Natural killer cell (primary cell): ENCODE data around the gene CIB2. TPM values are rescaled to one million over a fixed set of nuclear protein-coding genes. Genes with fewer than 3 reads are reported as not detected.

ENCODE experiments used
- ATAC-seq, 3 donors: fragments of 150-1000 bp in 2 of 3; fragments of 200-7000 bp in 1 of 3; cut with Tn5 transposase; 1 replicate in 1 of 3; 2 replicates in 2 of 3; pipeline ENCODE4 v1.10.0; 2021; ENCODE audit warnings: mild to moderate bottlenecking in 2 of 3, moderate library complexity in 2 of 3
- DNase-seq, 2 donors: peaks; one replicate each; pipeline versions ENCODE4 v3.0.0 to v3.0.0-alpha.2; 2013 to 2021; ENCODE audit warnings: mixed read lengths in 1 of 2
- H3K27ac ChIP-seq: one replicate; pipeline ENCODE4 v1.5.1; 2013; ENCODE audit warnings: mild to moderate bottlenecking, low read length
- H3K27me3 ChIP-seq: one replicate; pipeline ENCODE4 v1.6.1; 2013; ENCODE audit warnings: low read length; ENCODE audit not compliant: control insufficient read depth, insufficient read depth
- H3K36me3 ChIP-seq: one replicate; pipeline ENCODE4 v1.6.1; 2013; ENCODE audit warnings: low read length; ENCODE audit not compliant: control insufficient read depth, insufficient read depth
- H3K4me1 ChIP-seq: one replicate; pipeline ENCODE4 v1.6.1; 2013; ENCODE audit warnings: low read length; ENCODE audit not compliant: control insufficient read depth, insufficient read depth
- H3K4me3 ChIP-seq: one replicate; pipeline ENCODE4 v1.5.1; 2013; ENCODE audit warnings: low read length
- H3K9me3 ChIP-seq: one replicate; pipeline ENCODE4 v1.6.1; 2013; ENCODE audit warnings: low read length; ENCODE audit not compliant: control insufficient read depth, insufficient read depth
- H3K27ac Mint-ChIP-seq, 2 donors: one replicate each; pipeline ENCODE4 v1.8.0; 2022; ENCODE audit warnings: mild to moderate bottlenecking in 2 of 2, mixed read lengths in 2 of 2, moderate library complexity in 1 of 2
- H3K27me3 Mint-ChIP-seq, 2 donors: one replicate each; pipeline ENCODE4 v1.8.0; 2022; ENCODE audit warnings: low read depth in 2 of 2, mixed read lengths in 2 of 2
- H3K36me3 Mint-ChIP-seq: one replicate; pipeline ENCODE4 v1.8.0; 2022; ENCODE audit warnings: mixed read lengths
- H3K4me1 Mint-ChIP-seq, 2 donors: one replicate each; pipeline ENCODE4 v1.8.0; 2022; ENCODE audit warnings: mixed read lengths in 2 of 2
- H3K4me3 Mint-ChIP-seq: one replicate; pipeline ENCODE4 v1.8.0; 2022; ENCODE audit warnings: mild to moderate bottlenecking, moderate library complexity, mixed read lengths
- H3K9me3 Mint-ChIP-seq, 2 donors: one replicate each; pipeline ENCODE4 v1.8.0; 2022; ENCODE audit warnings: mixed read lengths in 2 of 2
- CTCF ChIP-seq: fragments of 200-600 bp; IDR thresholded peaks from one replicate; pipeline ENCODE4 v1.8.0; 2022; ENCODE audit warnings: antibody characterized with exemption
- WGBS: methylation state at CpG from one replicate; pipeline ENCODE4 v1.1.7; 2013; ENCODE audit warnings: missing lambda C conversion rate; ENCODE audit not compliant: insufficient coverage; 5-methylcytosine and 5-hydroxymethylcytosine counted together
- intact Hi-C: fragments of 100-400 bp; cut with micrococcal nuclease; formaldehyde crosslinking; loops from one replicate; pipeline ENCODE4 v1.14.2; 2022
- total RNA-seq, 4 donors: library from RNA; stranded (reverse); fragments of 120-200 nt in 1 of 4; gene quantifications; one replicate each; pipeline versions ENCODE4 v1.2.3 to v1.2.4, GENCODE V29; 2013 to 2022

The CIB2 gene
- total RNA-seq, 3 donors from 2014 or later (not counting 1 experiment from before 2014, with no cell fraction given) = 0.25 to 1.5 (median 0.99) TPM

GRCh38 chr15:78077871-78078210, 53.4 kb downstream of the CIB2 start:
- peaks cover 32% of the 10 kb centered on the region for H3K4me1 ChIP-seq
- DNase-seq = no peak
- Mint-ChIP-seq H3K4me3 (peak overlapping the region; percentile 94), H3K27me3 (no peaks in the 10 kb centered on the region), H3K9me3 (no peaks in the 10 kb centered on the region), H3K27ac (peak overlapping the region; percentile 77 to 92), H3K4me1 (peaks cover 31 to 36% of the 10 kb centered on the region in 2 donors), H3K36me3 (no peaks in the 10 kb centered on the region)
- no peaks in the 10 kb centered on the region for H3K36me3 ChIP-seq
- TF ChIP-seq CTCF = no peak
- H3K27me3 ChIP-seq = no peaks in the 10 kb centered on the region
- ATAC-seq = peak in 1 of 3 donors; percentile 11
- peak overlapping the region; percentile 47 for H3K4me3 ChIP-seq
- intact Hi-C loops = loop anchor here (1.0 kb wide), 1 partner anchor 44 kb away; no protein-coding TSS in a partner anchor
- H3K27ac ChIP-seq = peak overlapping the region; percentile 48
- H3K9me3 ChIP-seq = no peaks in the 10 kb centered on the region
- WGBS = 33% methylated on average over 7 of the region's 7 CpGs

- H3K27ac Mint-ChIP-seq = peak within 1 kb of the TSS; percentile 80 to 92
- H3K9me3 Mint-ChIP-seq = no peaks in the 10 kb centered on the region
- intact Hi-C loops = loop anchor here (1.0 kb wide), 1 partner anchor 43 kb away; no protein-coding TSS in a partner anchor
Observed at GRCh38 chr15:78077053-78077870, 54.0 kb downstream of the CIB2 start, which contains the start of gene TBC1D2B. Gene TBC1D2B (minus strand): TSS chr15:78077711. CDS start chr15:78077652, 59 bp downstream.

GRCh38 chr15:78076231-78077052, 54.8 kb downstream of the CIB2 start:
- Histone ChIP-seq H3K36me3 (no peaks in the 10 kb centered on the region), H3K4me1 (peaks cover 30% of the 10 kb centered on the region), H3K9me3 (no peaks in the 10 kb centered on the region), H3K27me3 (no peaks in the 10 kb centered on the region), H3K27ac (peak overlapping the region; percentile 73), H3K4me3 (peak overlapping the region; percentile 86)
- H3K9me3 Mint-ChIP-seq = no peaks in the 10 kb centered on the region
- H3K36me3 Mint-ChIP-seq = no peaks in the 10 kb centered on the region
- peak in 1 of 2 donors; percentile 46 for DNase-seq
- H3K27me3 Mint-ChIP-seq = no peaks in the 10 kb centered on the region
- TF ChIP-seq CTCF = no peak
- H3K27ac Mint-ChIP-seq = peak overlapping the region; percentile 80 to 92
- intact Hi-C loops = loop anchor here (1.0 kb wide), 1 partner anchor 42 kb away; no protein-coding TSS in a partner anchor
- peak; percentile 7 to 12 (median 11) for ATAC-seq
- peak overlapping the region; percentile 98 for H3K4me3 Mint-ChIP-seq
- 43% methylated on average over 16 of the region's 17 CpGs for WGBS
- H3K4me1 Mint-ChIP-seq = peaks cover 36 to 45% of the 10 kb centered on the region in 2 donors

More at GRCh38 chr15:78077053-78077870, 54.0 kb downstream of the CIB2 start, which contains the start of gene TBC1D2B:
- peaks cover 36 to 41% of the 10 kb centered on the region in 2 donors for H3K4me1 Mint-ChIP-seq
- Histone ChIP-seq H3K9me3 (no peaks in the 10 kb centered on the region), H3K4me3 (peak within 1 kb of the TSS; percentile 86), H3K36me3 (no peaks in the 10 kb centered on the region), H3K4me1 (peaks cover 30% of the 10 kb centered on the region), H3K27ac (peak within 1 kb of the TSS; percentile 73), H3K27me3 (no peaks in the 10 kb centered on the region)
- under 1% methylated on average over 104 of the region's 104 CpGs for WGBS
- no peak for TF ChIP-seq CTCF
- DNase-seq (peak; percentile 59 to 87), ATAC-seq (peak; percentile 86 to 91 (median 88))
- H3K4me3 Mint-ChIP-seq = peak within 1 kb of the TSS; percentile 98
- H3K27me3 Mint-ChIP-seq = no peaks in the 10 kb centered on the region
- no peaks in the 10 kb centered on the region for H3K36me3 Mint-ChIP-seq
